Measurements from ENCODE around the gene GRIA3.

The GRIA3 gene

DNA sequence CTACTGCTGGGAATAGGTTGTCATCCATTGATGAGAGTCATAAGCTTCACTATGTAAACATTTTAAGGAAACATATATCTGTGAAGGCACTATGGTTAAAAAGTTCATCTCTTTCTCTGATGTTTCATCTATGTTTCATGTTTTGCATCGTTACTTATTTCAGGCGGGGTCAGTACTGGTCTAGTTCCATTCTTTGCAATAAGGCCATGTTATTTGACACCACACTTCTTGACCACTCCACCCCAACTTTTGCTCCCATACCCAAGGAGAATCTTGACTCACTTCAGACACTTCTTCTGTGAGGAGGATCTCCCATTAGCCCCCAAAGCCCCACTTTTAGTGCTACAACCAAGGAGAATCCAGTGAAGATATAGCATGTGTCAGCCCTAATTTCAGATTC, 119.4 kb downstream of the GRIA3 start:
- no peaks in the 10 kb centered on the region for H3K27me3 ChIP-seq (ENCODE audit: insufficient read depth, low read depth)
- H2AFZ ChIP-seq (ENCODE audit: low read depth): no peak overlapping the region
- no peaks in the 10 kb centered on the region for H3K79me2 ChIP-seq (ENCODE audit: insufficient read depth, low read depth)
- H3K4me2 ChIP-seq: no peak overlapping the region
- no peaks in the 10 kb centered on the region for H3K4me1 ChIP-seq (ENCODE audit: low read depth, poor library complexity, severe bottlenecking)
- no peak overlapping the region for H3K27ac ChIP-seq
- TF ChIP-seq, protein P1, sequence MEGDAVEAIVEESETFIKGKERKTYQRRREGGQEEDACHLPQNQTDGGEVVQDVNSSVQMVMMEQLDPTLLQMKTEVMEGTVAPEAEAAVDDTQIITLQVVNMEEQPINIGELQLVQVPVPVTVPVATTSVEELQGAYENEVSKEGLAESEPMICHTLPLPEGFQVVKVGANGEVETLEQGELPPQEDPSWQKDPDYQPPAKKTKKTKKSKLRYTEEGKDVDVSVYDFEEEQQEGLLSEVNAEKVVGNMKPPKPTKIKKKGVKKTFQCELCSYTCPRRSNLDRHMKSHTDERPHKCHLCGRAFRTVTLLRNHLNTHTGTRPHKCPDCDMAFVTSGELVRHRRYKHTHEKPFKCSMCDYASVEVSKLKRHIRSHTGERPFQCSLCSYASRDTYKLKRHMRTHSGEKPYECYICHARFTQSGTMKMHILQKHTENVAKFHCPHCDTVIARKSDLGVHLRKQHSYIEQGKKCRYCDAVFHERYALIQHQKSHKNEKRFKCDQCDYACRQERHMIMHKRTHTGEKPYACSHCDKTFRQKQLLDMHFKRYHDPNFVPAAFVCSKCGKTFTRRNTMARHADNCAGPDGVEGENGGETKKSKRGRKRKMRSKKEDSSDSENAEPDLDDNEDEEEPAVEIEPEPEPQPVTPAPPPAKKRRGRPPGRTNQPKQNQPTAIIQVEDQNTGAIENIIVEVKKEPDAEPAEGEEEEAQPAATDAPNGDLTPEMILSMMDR (conservative IDR thresholded peaks at IDR 0.05; ENCODE audit: low read depth, low read length): no peak
- H3K4me3 ChIP-seq (IDR thresholded peaks at IDR 0.05; ENCODE audit: insufficient read depth, low read depth, low read length): no peak overlapping the region
- H3K9ac ChIP-seq: no peak overlapping the region
- H3K36me3 ChIP-seq (ENCODE audit: insufficient read depth): no peaks in the 10 kb centered on the region
- no peaks in the 10 kb centered on the region for H4K20me1 ChIP-seq (ENCODE audit: insufficient read depth)

GRCh38 chrX:123308658-123309057, 124.6 kb downstream of the GRIA3 start:
- H3K27ac ChIP-seq: no peak overlapping the region
- TF ChIP-seq, protein P1 (conservative IDR thresholded peaks at IDR 0.05; ENCODE audit: low read depth, low read length): no peak

DNA sequence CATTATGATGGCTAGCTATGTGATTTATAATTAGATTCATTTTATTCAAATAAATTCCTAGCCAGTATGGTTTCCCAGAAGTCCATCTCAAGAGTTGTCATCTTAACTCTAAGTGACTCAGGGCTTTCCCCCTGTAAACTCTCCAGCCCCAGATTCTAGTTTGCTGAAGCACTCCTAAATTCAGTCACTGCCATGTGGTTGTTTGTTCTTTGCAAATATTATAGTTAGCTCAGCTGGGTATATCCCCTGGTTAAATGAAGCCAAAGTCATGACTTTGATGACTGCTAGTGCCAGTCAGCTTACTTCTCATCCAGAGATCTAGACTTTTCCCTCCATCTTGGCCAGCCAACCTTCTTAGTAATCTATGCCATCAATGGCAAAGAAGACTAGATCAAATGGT, 126.0 kb downstream of the GRIA3 start:
- TF ChIP-seq, protein P1 (conservative IDR thresholded peaks at IDR 0.05; ENCODE audit: low read depth, low read length): no peak
- Histone ChIP-seq H4K20me1 (ENCODE audit: insufficient read depth) (no peaks in the 10 kb centered on the region), H3K4me1 (ENCODE audit: low read depth, poor library complexity, severe bottlenecking) (no peaks in the 10 kb centered on the region), H3K4me2 (no peak overlapping the region), H3K27ac (no peak overlapping the region), H2AFZ (ENCODE audit: low read depth) (no peak overlapping the region), H3K4me3 (IDR thresholded peaks at IDR 0.05; ENCODE audit: insufficient read depth, low read depth, low read length) (no peak overlapping the region), H3K36me3 (ENCODE audit: insufficient read depth) (no peaks in the 10 kb centered on the region), H3K79me2 (ENCODE audit: insufficient read depth, low read depth) (no peaks in the 10 kb centered on the region), H3K9ac (no peak overlapping the region), H3K27me3 (ENCODE audit: insufficient read depth, low read depth) (no peaks in the 10 kb centered on the region)

More at GRCh38 chrX:123308658-123309057, 124.6 kb downstream of the GRIA3 start:
- H3K4me1 ChIP-seq (ENCODE audit: low read depth, poor library complexity, severe bottlenecking): no peaks in the 10 kb centered on the region
- no peak overlapping the region for H3K4me2 ChIP-seq
- no peak overlapping the region for H2AFZ ChIP-seq (ENCODE audit: low read depth)
- H3K4me3 ChIP-seq (IDR thresholded peaks at IDR 0.05; ENCODE audit: insufficient read depth, low read depth, low read length): no peak overlapping the region
- no peaks in the 10 kb centered on the region for H3K79me2 ChIP-seq (ENCODE audit: insufficient read depth, low read depth)
- H3K36me3 ChIP-seq (ENCODE audit: insufficient read depth): no peaks in the 10 kb centered on the region
- no peaks in the 10 kb centered on the region for H3K27me3 ChIP-seq (ENCODE audit: insufficient read depth, low read depth)
- H3K9ac ChIP-seq: no peak overlapping the region
- no peaks in the 10 kb centered on the region for H4K20me1 ChIP-seq (ENCODE audit: insufficient read depth)

DNA sequence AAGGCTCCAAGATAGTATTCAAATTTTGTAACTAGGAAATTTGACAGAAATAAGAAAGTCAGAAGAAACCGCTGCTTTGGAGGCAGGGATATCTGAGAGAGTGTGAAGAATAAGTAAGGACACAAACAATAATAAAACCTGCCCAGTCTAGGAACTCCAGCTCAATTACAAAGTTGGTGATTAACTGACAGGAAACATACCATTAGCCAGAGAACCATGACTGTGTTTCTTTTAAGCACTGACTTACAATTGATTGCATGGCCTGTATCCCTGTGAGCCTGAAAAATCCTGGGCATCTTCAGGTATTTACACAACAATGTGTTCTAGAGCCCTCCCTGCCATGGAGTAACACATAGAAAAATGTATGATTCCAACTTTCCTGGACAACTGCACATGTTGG, 127.4 kb downstream of the GRIA3 start:
- Histone ChIP-seq H3K4me1 (ENCODE audit: low read depth, poor library complexity, severe bottlenecking) (no peaks in the 10 kb centered on the region), H3K27ac (no peak overlapping the region), H3K4me3 (IDR thresholded peaks at IDR 0.05; ENCODE audit: insufficient read depth, low read depth, low read length) (no peak overlapping the region), H3K36me3 (ENCODE audit: insufficient read depth) (no peaks in the 10 kb centered on the region), H4K20me1 (ENCODE audit: insufficient read depth) (no peaks in the 10 kb centered on the region), H3K9ac (no peak overlapping the region), H3K4me2 (no peak overlapping the region), H3K27me3 (ENCODE audit: insufficient read depth, low read depth) (no peaks in the 10 kb centered on the region), H3K79me2 (ENCODE audit: insufficient read depth, low read depth) (no peaks in the 10 kb centered on the region), H2AFZ (ENCODE audit: low read depth) (no peak overlapping the region)
- TF ChIP-seq, protein P1 (conservative IDR thresholded peaks at IDR 0.05; ENCODE audit: low read depth, low read length): no peak
